ENCODE results near the gene RNF152.

GRCh38 chr18:61838521-61838920 lies 54.3 kb downstream of the RNF152 start:
- TF ChIP-seq CTCF (IDR thresholded peaks at IDR 0.05), result no peak
- TF ChIP-seq POLR2A (IDR thresholded peaks at IDR 0.05), result no peak
